GM12878 (cell line): ENCODE data around the gene SMURF1. TPM values are rescaled to one million over a fixed set of nuclear protein-coding genes. Genes with fewer than 3 reads are reported as not detected.
"Not testable (repeated sequence)": the region's sequence is repeated elsewhere in the genome, so short reads cannot be mapped to it uniquely, and the experiment has no call there.

Source experiments
- ATAC-seq: fragments of 200-7000 bp; cut with Tn5 transposase; 3 replicates; pipeline ENCODE4 v1.9.1; 2020; ENCODE audit warnings: mild to moderate bottlenecking, moderate library complexity
- BruUV-seq: library from RNA; stranded (reverse); fragments of 400-500 nt; replicated peaks from 2 replicates; lab custom pipeline; 2021; lab: Mats Ljungman, UMichigan
- CTCF ChIA-PET: fragments of 300-600 bp; sonication (Branson Sonifier 250); formaldehyde crosslinking; extraction: SDS; loops from one replicate; lab custom pipeline; 2021; ENCODE audit warnings: inconsistent platforms; lab: Yijun Ruan, JAX
- POLR2A ChIA-PET: fragments of 350-600 bp; formaldehyde crosslinking; extraction: SDS; loops from one replicate; lab custom pipeline; 2021; ENCODE audit warnings: inconsistent platforms; lab: Charles Lee
- RAD21 ChIA-PET: fragments of 300-600 bp; sonication (Branson Sonifier 250); formaldehyde crosslinking; loops from one replicate; lab custom pipeline; 2023; ENCODE audit warnings: antibody characterized with exemption; ENCODE audit not compliant: unreplicated experiment; lab: Charles Lee
- SMC1A ChIA-PET: fragments of 300-600 bp; sonication (Branson Sonifier 250); formaldehyde crosslinking; loops from one replicate; lab custom pipeline; 2023; ENCODE audit not compliant: unreplicated experiment, uncharacterized antibody; lab: Charles Lee
- DNase-seq: peaks from one replicate; pipeline ENCODE4 v3.0.0-alpha.2; 2011; ENCODE audit warnings: low read depth, low spot score
- FAIRE-seq: peaks from 3 replicates; lab custom pipeline; 2011; peaks lifted over from hg19 to GRCh38; lab: Jason Lieb, UNC
- H2AFZ ChIP-seq: 2 replicates; pipeline ENCODE4 v1.6.0; 2011; ENCODE audit warnings: low read depth, low read length, control low read depth; ENCODE audit not compliant: control insufficient read depth
- H3K27ac ChIP-seq: 2 replicates; pipeline ENCODE4 v1.5.1; 2011; ENCODE audit warnings: control low read depth; ENCODE audit not compliant: control insufficient read depth, insufficient read depth
- H3K27me3 ChIP-seq, 2 experiments: replicated peaks in 1 of 2; 2 replicates each; pipeline versions ENCODE4 v1.6.0 to v1.6.1; 2011; ENCODE audit warnings: low read length in 1 of 2; ENCODE audit not compliant: control insufficient read depth in 2 of 2, insufficient read depth in 2 of 2
- H3K36me3 ChIP-seq, 2 experiments: 2 replicates each; pipeline ENCODE4 v1.5.1; 2011; ENCODE audit warnings: low read length in 1 of 2; ENCODE audit not compliant: control insufficient read depth in 2 of 2, insufficient read depth in 2 of 2
- H3K4me1 ChIP-seq: 2 replicates; pipeline ENCODE4 v1.6.1; 2011; ENCODE audit warnings: mild to moderate bottlenecking, low read length, moderate library complexity, mixed read lengths; ENCODE audit not compliant: control insufficient read depth, insufficient read depth
- H3K4me2 ChIP-seq: 2 replicates; pipeline ENCODE4 v1.6.0; 2011; ENCODE audit warnings: control low read depth; ENCODE audit not compliant: control insufficient read depth, insufficient read depth
- H3K4me3 ChIP-seq: fragments of 200-600 bp; sonication (generic); 2 replicates; pipeline ENCODE4 v1.5.1; 2016
- H3K79me2 ChIP-seq: 2 replicates; pipeline ENCODE4 v1.6.0; 2011; ENCODE audit warnings: low read length; ENCODE audit not compliant: control insufficient read depth, insufficient read depth
- H3K9ac ChIP-seq: 2 replicates; pipeline ENCODE4 v1.8.0; 2011; ENCODE audit warnings: low read length, control low read depth, mixed read lengths; ENCODE audit not compliant: control insufficient read depth, insufficient read depth
- H3K9me3 ChIP-seq: replicated peaks from 3 replicates; pipeline ENCODE4 v1.5.1; 2011; ENCODE audit warnings: mild to moderate bottlenecking, low read length; ENCODE audit not compliant: control insufficient read depth, insufficient read depth
- H4K20me1 ChIP-seq: 2 replicates; pipeline ENCODE4 v1.6.0; 2011; ENCODE audit not compliant: control insufficient read depth, insufficient read depth
- ESRRA ChIP-seq: IDR thresholded peaks from 2 replicates; pipeline ENCODE4 v1.6.1; 2012; ENCODE audit warnings: mild to moderate bottlenecking, low read length, improper control_type of control experiment
- MEF2A ChIP-seq: IDR thresholded peaks from 2 replicates; pipeline ENCODE4 v1.6.1; 2011; ENCODE audit warnings: low read depth, mild to moderate bottlenecking, low read length, moderate library complexity; ENCODE audit not compliant: insufficient read depth
- NR2C1 ChIP-seq: fragments of 450-650 bp; IDR thresholded peaks from 2 replicates; pipeline ENCODE4 v1.6.1; 2017; ENCODE audit warnings: antibody characterized with exemption, mild to moderate bottlenecking, moderate library complexity
- SIN3A ChIP-seq: IDR thresholded peaks from 2 replicates; pipeline ENCODE4 v1.6.1; 2012; ENCODE audit warnings: low read depth, low read length, improper control_type of control experiment
- SMAD1 ChIP-seq: fragments of 450-650 bp; IDR thresholded peaks from 2 replicates; pipeline ENCODE4 v1.6.1; 2018; ENCODE audit warnings: mild to moderate bottlenecking, low read depth; ENCODE audit not compliant: partially characterized antibody
- ZNF217 ChIP-seq: fragments of 450-650 bp; IDR thresholded peaks from 2 replicates; pipeline ENCODE4 v1.6.1; 2017; ENCODE audit warnings: antibody characterized with exemption, mild to moderate bottlenecking
- WGBS: methylation state at CpG from one replicate; pipeline ENCODE4 v1.1.6; 2016; ENCODE audit warnings: low lambda C conversion rate; ENCODE audit not compliant: insufficient replicate concordance, insufficient coverage; ENCODE audit errors: missing lambda C conversion rate; 5-methylcytosine and 5-hydroxymethylcytosine counted together
- in situ Hi-C: fragments of 300-500 bp; cut with MboI; formaldehyde crosslinking; loops from 9 replicates; pipeline ENCODE4 v1.14.3; 2018; ENCODE audit warnings: mixed read lengths
- intact Hi-C: fragments of 100-400 bp; cut with micrococcal nuclease; formaldehyde crosslinking; loops from one replicate; pipeline ENCODE4 v1.14.2; 2022; ENCODE audit not compliant: unreplicated experiment
- polyA plus RNA-seq, 11 experiments: library from polyadenylated mRNA; depleted of rRNA in 4 of 11; unstranded in 6 of 11; stranded (reverse) in 5 of 11; fragments of >200 nt; fragmentation: Nextera tagmentation in 4 of 11; fragmentation: Illumina TruSeq in 1 of 11; extraction: Ambion mirVana in 4 of 11; extraction: Trizol in 1 of 11; gene quantifications; 1 replicate in 1 of 11; 2 replicates in 10 of 11; pipeline versions ENCODE4 v1.2.1 to v1.2.3, GENCODE V29; 2011 to 2016; ENCODE audit warnings: inconsistent platforms in 2 of 11, missing spikeins in 2 of 11, low read depth in 1 of 11
- total RNA-seq, 4 experiments: library from RNA; depleted of rRNA in 3 of 4; stranded (reverse); fragments of >200 nt in 3 of 4; fragmentation: Illumina TruSeq in 1 of 4; extraction: Trizol in 1 of 4; gene quantifications; 2 replicates each; pipeline versions ENCODE4 v1.2.1 to v1.2.3, GENCODE V29; 2013 to 2021

SMURF1 gene
- total and polyA plus RNA-seq, 10 of the 15 experiments (the other 5 are each of a cell fraction or from before 2014, with no cell fraction given): 0.76 to 14.0 (median 7.9) TPM

GRCh38 chr7:99044858-99045257, 99.0 kb downstream of the SMURF1 start:
- POLR2A ChIA-PET, H3K27me3 ChIP-seq, H3K4me3 ChIP-seq, H4K20me1 ChIP-seq, ATAC-seq, H3K4me1 ChIP-seq, DNase-seq, H3K79me2 ChIP-seq, BruUV-seq, FAIRE-seq, H3K27ac ChIP-seq, H3K9ac ChIP-seq, H3K4me2 ChIP-seq, RAD21 ChIA-PET, H2AFZ ChIP-seq, SMC1A ChIA-PET, H3K9me3 ChIP-seq: not testable (repeated sequence)
- intact Hi-C loops (loop anchor here (5.0 kb wide), 1 partner anchor 97 kb away; the partner anchor contains the start of gene SMURF1), in situ Hi-C loops (loop anchor here (5.0 kb wide), 1 partner anchor 267 kb away; no protein-coding TSS in a partner anchor)
- 100% methylated on average over 2 of the region's 3 CpGs for WGBS
- CTCF ChIA-PET: interaction anchor here (0.8 kb wide), 1 partner anchor 270 kb away, joined by 3 read pairs; no protein-coding TSS in a partner anchor
- peaks cover 17 to 22% of the 10 kb centered on the region in 2 experiments for H3K36me3 ChIP-seq

GRCh38 chr7:99042957-99043356, 101.0 kb downstream of the SMURF1 start:
- TF ChIP-seq SMAD1 (no peak), ZNF217 (no peak), NR2C1 (no peak), ESRRA (no peak), SIN3A (no peak), MEF2A (no peak)
- no peaks in the 10 kb centered on the region for H3K79me2 ChIP-seq
- H3K4me2 ChIP-seq: no peak overlapping the region
- ATAC-seq (no peak), DNase-seq (no peak), FAIRE-seq (no peak)
- 99% methylated on average over 5 of the region's 5 CpGs for WGBS
- CTCF ChIA-PET: no interaction called here
- RAD21 ChIA-PET: no interaction called here
- no peak overlapping the region for H3K27ac ChIP-seq
- no peaks in the 10 kb centered on the region for H4K20me1 ChIP-seq
- SMC1A ChIA-PET: no interaction called here
- H2AFZ ChIP-seq: no peak overlapping the region
- intact Hi-C loops: loop anchor here (5.0 kb wide), 1 partner anchor 99 kb away; the partner anchor contains the start of gene SMURF1
- no peaks in the 10 kb centered on the region for H3K27me3 ChIP-seq
- peaks cover 16 to 21% of the 10 kb centered on the region in 2 experiments for H3K36me3 ChIP-seq
- H3K9me3 ChIP-seq: no peaks in the 10 kb centered on the region
- H3K9ac ChIP-seq: no peak overlapping the region
- in situ Hi-C loops: loop anchor here (5.0 kb wide), 1 partner anchor 269 kb away; no protein-coding TSS in a partner anchor
- BruUV-seq: no TSS peak
- no peaks in the 10 kb centered on the region for H3K4me1 ChIP-seq
- H3K4me3 ChIP-seq: no peak overlapping the region
- POLR2A ChIA-PET: no interaction called here
